T-helper 2 cell treated with Interferon-gamma antibody and Interleukin-4, amounts not matched to agents 5 μg/mL and 100 μg/mL, for 36 hours (primary cell): ENCODE data around the gene CDK5RAP1.

Experiments used
- DNase-seq: peaks from one replicate; pipeline ENCODE4 v3.0.0; 2021; ENCODE audit warnings: low spot score
- H3K27ac Mint-ChIP-seq: one replicate; pipeline ENCODE4 v1.8.0; 2021; ENCODE audit warnings: mild to moderate bottlenecking, mixed read lengths
- H3K27me3 Mint-ChIP-seq: one replicate; pipeline ENCODE4 v1.8.0; 2021; ENCODE audit warnings: low read depth, mixed read lengths
- H3K36me3 Mint-ChIP-seq: one replicate; pipeline ENCODE4 v1.8.0; 2021; ENCODE audit warnings: low read depth, mixed read lengths
- H3K4me1 Mint-ChIP-seq: one replicate; pipeline ENCODE4 v1.8.0; 2021; ENCODE audit warnings: low read depth, mixed read lengths
- H3K4me3 Mint-ChIP-seq: one replicate; pipeline ENCODE4 v1.8.0; 2022; ENCODE audit warnings: mild to moderate bottlenecking, moderate library complexity, mixed read lengths
- H3K9me3 Mint-ChIP-seq: one replicate; pipeline ENCODE4 v1.8.0; 2021; ENCODE audit warnings: mixed read lengths

The CDK5RAP1 gene

DNA sequence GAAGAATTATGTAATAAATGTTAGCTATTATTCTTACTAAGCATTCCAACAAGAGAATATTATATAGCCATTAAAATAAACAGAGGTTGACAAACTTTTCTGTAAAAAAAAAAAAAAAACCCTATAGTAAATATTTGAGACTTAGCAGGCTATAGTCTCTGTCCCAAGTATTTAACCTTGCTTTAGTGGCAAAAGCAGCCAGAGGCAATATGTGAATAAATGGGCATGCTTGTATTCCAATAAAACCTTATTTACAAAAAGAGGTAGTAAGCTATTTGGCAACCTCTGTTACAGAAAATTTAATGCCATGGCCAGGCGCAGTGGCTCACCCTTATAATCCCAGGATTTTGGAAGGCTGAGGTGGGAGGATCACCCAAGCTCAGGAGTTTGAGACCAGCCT is 14.6 kb downstream of the CDK5RAP1 start:
- no peak overlapping the region for H3K27ac Mint-ChIP-seq
- no peaks in the 10 kb centered on the region for H3K27me3 Mint-ChIP-seq
- no peak overlapping the region for H3K4me3 Mint-ChIP-seq
- peaks cover 25% of the 10 kb centered on the region for H3K36me3 Mint-ChIP-seq
- no peak for DNase-seq
- H3K4me1 Mint-ChIP-seq: no peaks in the 10 kb centered on the region
- no peaks in the 10 kb centered on the region for H3K9me3 Mint-ChIP-seq

GRCh38 chr20:33377366-33377765 is 24.0 kb downstream of the CDK5RAP1 start:
- H3K9me3 Mint-ChIP-seq: no peaks in the 10 kb centered on the region
- H3K27me3 Mint-ChIP-seq: no peaks in the 10 kb centered on the region
- H3K36me3 Mint-ChIP-seq: peaks cover 48% of the 10 kb centered on the region
- no peak overlapping the region for H3K4me3 Mint-ChIP-seq
- peaks cover 23% of the 10 kb centered on the region for H3K4me1 Mint-ChIP-seq
- DNase-seq: no peak
- H3K27ac Mint-ChIP-seq: peak overlapping the region; percentile 39

- Mint-ChIP-seq H3K27ac (no peak overlapping the region), H3K4me1 (peaks cover 36% of the 10 kb centered on the region), H3K9me3 (no peaks in the 10 kb centered on the region), H3K36me3 (peaks cover 52% of the 10 kb centered on the region), H3K4me3 (no peak overlapping the region), H3K27me3 (no peaks in the 10 kb centered on the region)
- DNase-seq: no peak
Observed at GRCh38 chr20:33373735-33374605, 27.3 kb downstream of the CDK5RAP1 start.

DNA sequence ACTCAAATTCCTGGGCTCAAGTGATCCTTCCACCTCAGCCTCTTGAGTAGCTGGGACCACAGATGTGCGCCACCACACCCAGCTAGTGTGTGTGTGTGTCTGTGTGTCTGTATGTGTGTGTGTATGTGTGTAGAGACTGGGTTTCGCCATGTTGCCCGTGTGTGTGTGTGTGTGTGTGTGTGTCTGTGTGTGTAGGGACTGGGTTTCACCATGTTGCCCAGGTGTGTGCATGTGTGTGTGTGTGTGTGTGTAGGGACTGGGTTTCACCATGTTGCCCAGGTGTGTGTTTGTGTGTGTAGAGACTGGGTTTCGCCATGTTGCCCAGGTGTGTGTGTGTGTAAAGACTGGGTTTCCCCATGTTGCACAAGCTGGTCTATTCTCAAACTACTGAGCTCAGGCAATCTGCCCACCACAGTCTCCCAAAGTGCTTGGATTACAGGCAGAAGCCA is 28.3 kb downstream of the CDK5RAP1 start:
- peak overlapping the region; percentile 28 for H3K27ac Mint-ChIP-seq

DNA sequence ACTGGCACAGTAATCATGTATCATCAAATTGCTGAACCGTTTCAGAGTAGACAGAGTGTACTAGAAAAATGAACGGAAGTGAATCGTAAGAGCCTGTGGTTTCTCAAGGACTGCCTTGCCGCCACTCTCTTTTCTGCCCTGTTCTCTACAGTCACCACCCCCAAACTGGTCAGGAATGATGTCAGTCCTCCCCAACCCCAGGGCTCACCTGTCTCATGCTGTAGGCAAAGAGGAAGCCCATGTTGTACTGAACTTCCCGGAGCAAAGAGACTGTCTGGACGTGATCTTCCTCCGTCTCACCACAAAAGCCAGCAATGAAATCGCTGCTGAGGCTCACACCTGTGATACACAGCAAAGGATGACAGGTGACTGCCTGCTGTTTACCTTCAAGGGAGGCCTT is 31.0 kb downstream of the CDK5RAP1 start:
- H3K4me3 Mint-ChIP-seq: peak overlapping the region; percentile 5
- DNase-seq: peak; percentile 13
- H3K4me1 Mint-ChIP-seq: peaks cover 22% of the 10 kb centered on the region
- H3K9me3 Mint-ChIP-seq: no peaks in the 10 kb centered on the region
- H3K27me3 Mint-ChIP-seq: no peaks in the 10 kb centered on the region
- peak overlapping the region; percentile 84 for H3K27ac Mint-ChIP-seq
- peaks cover 50% of the 10 kb centered on the region for H3K36me3 Mint-ChIP-seq

More for the DNA sequence above, 28.3 kb downstream of the CDK5RAP1 start:
- peaks cover 32% of the 10 kb centered on the region for H3K4me1 Mint-ChIP-seq
- no peaks in the 10 kb centered on the region for H3K27me3 Mint-ChIP-seq
- no peak overlapping the region for H3K4me3 Mint-ChIP-seq
- H3K9me3 Mint-ChIP-seq: no peaks in the 10 kb centered on the region
- DNase-seq: no peak
- peaks cover 44% of the 10 kb centered on the region for H3K36me3 Mint-ChIP-seq

DNA sequence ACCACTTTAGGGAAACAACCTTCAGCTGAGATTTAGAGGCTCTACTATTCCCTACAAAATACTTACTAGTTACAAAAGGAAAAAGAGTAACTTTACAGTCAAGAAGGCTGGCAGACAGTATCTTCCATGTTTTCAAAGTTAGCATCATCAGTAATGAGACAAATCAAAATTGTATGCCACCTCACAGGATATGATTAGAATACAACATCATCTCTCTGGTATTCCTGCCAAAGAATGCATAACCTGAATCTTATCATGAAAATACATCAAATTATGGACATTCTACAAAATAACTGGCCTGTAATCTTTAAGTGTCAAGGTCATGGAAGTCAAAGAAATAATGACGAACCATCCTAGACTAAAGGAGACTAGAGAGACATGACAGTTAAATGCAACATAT is 38.4 kb downstream of the CDK5RAP1 start:
- H3K27me3 Mint-ChIP-seq: no peaks in the 10 kb centered on the region
- H3K36me3 Mint-ChIP-seq: peaks cover 49% of the 10 kb centered on the region
- H3K4me3 Mint-ChIP-seq: no peak overlapping the region
- no peak overlapping the region for H3K27ac Mint-ChIP-seq
- no peaks in the 10 kb centered on the region for H3K9me3 Mint-ChIP-seq
- DNase-seq: no peak
- H3K4me1 Mint-ChIP-seq: no peaks in the 10 kb centered on the region

GRCh38 chr20:33359399-33360261 is 41.7 kb downstream of the CDK5RAP1 start:
- H3K36me3 Mint-ChIP-seq: peaks cover 35% of the 10 kb centered on the region

GRCh38 chr20:33353013-33353402 is 48.3 kb downstream of the CDK5RAP1 start:
- Mint-ChIP-seq H3K9me3 (no peaks in the 10 kb centered on the region), H3K27me3 (no peaks in the 10 kb centered on the region), H3K4me3 (no peak overlapping the region), H3K36me3 (peaks cover 2% of the 10 kb centered on the region), H3K27ac (no peak overlapping the region), H3K4me1 (no peaks in the 10 kb centered on the region)
- no peak for DNase-seq

More at GRCh38 chr20:33359399-33360261, 41.7 kb downstream of the CDK5RAP1 start:
- Mint-ChIP-seq H3K9me3 (no peaks in the 10 kb centered on the region), H3K27ac (no peak overlapping the region), H3K4me3 (no peak overlapping the region), H3K4me1 (no peaks in the 10 kb centered on the region), H3K27me3 (no peaks in the 10 kb centered on the region)
- DNase-seq: no peak

DNA sequence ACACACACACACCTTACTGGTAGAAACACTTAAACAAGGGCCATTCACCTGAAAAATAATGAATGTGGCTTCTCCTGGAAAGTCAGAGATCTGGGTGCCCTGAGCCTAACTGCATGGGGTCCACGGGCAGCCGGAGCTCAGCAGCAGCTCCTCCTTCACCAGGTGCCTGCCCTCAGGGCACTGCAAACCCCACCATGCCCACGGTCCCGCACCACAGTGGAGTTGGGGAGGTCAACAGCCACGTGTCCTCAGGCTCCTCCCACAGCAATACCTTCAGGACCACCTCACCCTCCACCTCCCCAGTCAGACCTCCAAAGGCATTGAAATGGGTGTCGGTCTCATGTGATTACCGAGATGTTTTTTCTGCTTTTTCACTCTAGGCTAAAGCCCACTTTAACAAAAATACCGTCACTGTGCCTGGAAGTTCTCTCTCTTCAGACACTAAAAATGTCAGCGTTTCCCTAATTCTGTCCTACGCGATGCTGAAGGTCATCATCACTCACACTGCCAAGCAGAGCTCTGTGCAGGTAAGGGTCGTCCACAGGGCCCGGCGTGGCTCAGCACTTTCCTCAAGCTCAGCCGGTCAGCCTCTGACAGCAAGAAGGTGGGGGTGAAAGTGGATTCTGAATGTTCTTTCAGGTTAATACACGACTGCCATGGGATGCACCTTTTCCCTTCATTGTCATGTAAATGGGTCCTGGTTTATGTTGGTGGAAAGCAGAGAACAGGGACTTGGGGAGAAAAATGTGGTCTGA is 48.9 kb downstream of the CDK5RAP1 start:
- peaks cover 2% of the 10 kb centered on the region for H3K36me3 Mint-ChIP-seq
- no peaks in the 10 kb centered on the region for H3K27me3 Mint-ChIP-seq
- no peaks in the 10 kb centered on the region for H3K4me1 Mint-ChIP-seq
- H3K27ac Mint-ChIP-seq: no peak overlapping the region
- DNase-seq: no peak
- no peaks in the 10 kb centered on the region for H3K9me3 Mint-ChIP-seq
- no peak overlapping the region for H3K4me3 Mint-ChIP-seq

DNA sequence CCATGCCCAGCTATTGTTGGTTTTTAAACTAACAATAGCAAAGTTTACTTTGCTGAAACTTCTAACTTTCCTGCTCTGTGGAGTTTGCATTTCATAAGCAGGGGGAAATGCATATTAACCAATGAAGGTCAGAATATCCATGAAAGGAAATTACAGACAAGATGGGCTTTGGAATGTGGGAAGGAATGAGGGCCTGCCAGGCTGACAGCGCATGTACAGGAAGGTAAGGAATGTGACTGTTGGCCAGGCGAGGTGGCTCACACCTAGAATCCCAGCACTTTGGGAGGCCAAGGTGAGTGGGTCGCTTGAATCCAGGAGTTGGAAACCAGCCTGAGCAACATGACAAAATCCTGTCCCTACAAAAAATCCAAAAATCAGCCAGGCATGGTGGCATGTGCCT is 49.6 kb downstream of the CDK5RAP1 start:
- no peak for DNase-seq
- H3K27me3 Mint-ChIP-seq: no peaks in the 10 kb centered on the region
- H3K4me1 Mint-ChIP-seq: no peaks in the 10 kb centered on the region
- H3K36me3 Mint-ChIP-seq: peaks cover 2% of the 10 kb centered on the region
- H3K9me3 Mint-ChIP-seq: no peaks in the 10 kb centered on the region
- no peak overlapping the region for H3K27ac Mint-ChIP-seq
- no peak overlapping the region for H3K4me3 Mint-ChIP-seq

DNA sequence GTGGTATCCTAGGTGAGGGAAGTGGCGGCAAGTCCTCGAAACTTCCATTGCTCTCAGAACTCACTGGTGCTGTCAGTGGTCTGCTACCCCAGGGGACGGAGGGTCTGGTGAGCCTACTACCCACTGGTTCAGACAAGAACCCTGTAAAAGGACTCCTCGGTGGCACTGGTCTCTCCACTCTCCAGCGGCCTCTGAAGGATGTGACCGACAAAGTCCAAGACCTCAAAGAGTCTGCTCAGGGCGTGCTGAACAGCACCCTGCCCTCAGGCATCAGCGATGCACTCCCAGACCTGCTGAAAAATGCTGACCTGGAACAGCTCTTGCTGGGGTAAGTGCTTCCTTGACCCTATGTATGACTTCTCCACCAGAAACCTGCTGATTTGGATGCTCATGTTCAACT is 51.8 kb downstream of the CDK5RAP1 start:
- no peaks in the 10 kb centered on the region for H3K27me3 Mint-ChIP-seq
- no peak overlapping the region for H3K27ac Mint-ChIP-seq

GRCh38 chr20:33348136-33348937 is 53.0 kb downstream of the CDK5RAP1 start:
- H3K27ac Mint-ChIP-seq: no peak overlapping the region
- H3K9me3 Mint-ChIP-seq: no peaks in the 10 kb centered on the region
- H3K27me3 Mint-ChIP-seq: no peaks in the 10 kb centered on the region
- no peaks in the 10 kb centered on the region for H3K4me1 Mint-ChIP-seq
- H3K36me3 Mint-ChIP-seq: no peaks in the 10 kb centered on the region
- DNase-seq: no peak
- no peak overlapping the region for H3K4me3 Mint-ChIP-seq

More for the DNA sequence above, 51.8 kb downstream of the CDK5RAP1 start:
- Mint-ChIP-seq H3K36me3 (no peaks in the 10 kb centered on the region), H3K4me1 (no peaks in the 10 kb centered on the region), H3K4me3 (no peak overlapping the region), H3K9me3 (no peaks in the 10 kb centered on the region)
- DNase-seq: no peak

DNA sequence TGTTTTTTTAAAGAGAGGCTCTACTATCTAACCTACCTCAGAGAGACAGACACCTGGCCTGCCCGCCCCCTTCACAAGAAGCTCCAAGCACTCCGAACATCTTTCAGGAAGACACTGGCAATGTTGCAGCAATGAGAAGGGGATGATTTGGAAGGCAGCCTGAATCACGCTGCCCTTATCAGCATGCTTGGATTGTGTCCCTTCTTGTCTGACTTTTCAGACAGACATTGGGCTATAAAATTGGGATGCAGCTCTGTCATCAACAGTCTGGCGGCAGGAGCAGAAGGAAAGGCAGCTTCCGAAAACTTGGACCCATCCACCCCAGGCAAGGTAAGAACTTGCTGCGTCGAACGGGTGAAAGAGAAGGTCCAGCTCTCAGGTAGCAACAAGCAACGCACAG is 56.0 kb downstream of the CDK5RAP1 start:
- Mint-ChIP-seq H3K27me3 (no peaks in the 10 kb centered on the region), H3K27ac (no peak overlapping the region), H3K4me3 (no peak overlapping the region), H3K9me3 (no peaks in the 10 kb centered on the region), H3K4me1 (no peaks in the 10 kb centered on the region), H3K36me3 (no peaks in the 10 kb centered on the region)
- DNase-seq: no peak
